Mesendoderm (in vitro differentiated cells): ENCODE data around the gene ALDH1L2.

ENCODE experiments used
- DNase-seq: peaks from one replicate; pipeline ENCODE4 v3.0.0; 2013
- H2AK5ac ChIP-seq: 2 replicates; pipeline ENCODE4 v1.6.1; 2013; ENCODE audit warnings: low read length, inconsistent platforms
- H2BK120ac ChIP-seq: 2 replicates; pipeline ENCODE4 v1.6.1; 2013; ENCODE audit warnings: low read depth, mild to moderate bottlenecking, low read length, moderate library complexity, mixed read lengths
- H2BK15ac ChIP-seq: replicated peaks from 2 replicates; pipeline ENCODE4 v1.6.1; 2013; ENCODE audit warnings: low read depth, mild to moderate bottlenecking, moderate library complexity
- H2BK5ac ChIP-seq: 2 replicates; pipeline ENCODE4 v1.6.1; 2013; ENCODE audit warnings: low read length, inconsistent platforms
- H3K18ac ChIP-seq: 2 replicates; pipeline ENCODE4 v1.6.1; 2013; ENCODE audit warnings: mild to moderate bottlenecking, low read length, mixed read lengths
- H3K23ac ChIP-seq: one replicate; pipeline ENCODE4 v1.6.1; 2013; ENCODE audit warnings: low read length
- H3K27ac ChIP-seq: 2 replicates; pipeline ENCODE4 v1.5.1; 2013; ENCODE audit warnings: low read depth, mild to moderate bottlenecking, inconsistent platforms, low read length, moderate library complexity
- H3K27me3 ChIP-seq: 2 replicates; pipeline ENCODE4 v1.6.1; 2013; ENCODE audit warnings: low read length, control low read depth, mild to moderate bottlenecking, inconsistent platforms; ENCODE audit not compliant: insufficient read depth, poor library complexity
- H3K36me3 ChIP-seq: 2 replicates; pipeline ENCODE4 v1.6.1; 2013; ENCODE audit warnings: low read length, inconsistent platforms; ENCODE audit not compliant: control insufficient read depth, insufficient read depth
- H3K4ac ChIP-seq: one replicate; pipeline ENCODE4 v1.6.1; 2013; ENCODE audit warnings: low read depth, mild to moderate bottlenecking, low read length, moderate library complexity
- H3K4me1 ChIP-seq: 2 replicates; pipeline ENCODE4 v1.6.1; 2013; ENCODE audit warnings: low read depth, low read length, inconsistent platforms; ENCODE audit not compliant: control insufficient read depth
- H3K4me2 ChIP-seq: 2 replicates; pipeline ENCODE4 v1.6.1; 2013; ENCODE audit warnings: low read length
- H3K4me3 ChIP-seq: 2 replicates; pipeline ENCODE4 v1.5.1; 2013; ENCODE audit warnings: mild to moderate bottlenecking, low read length
- H3K56ac ChIP-seq: one replicate; pipeline ENCODE4 v1.6.1; 2013; ENCODE audit warnings: low read length
- H3K79me1 ChIP-seq: 2 replicates; pipeline ENCODE4 v1.6.1; 2013; ENCODE audit warnings: low read length, inconsistent platforms
- H3K79me2 ChIP-seq: 2 replicates; pipeline ENCODE4 v1.6.1; 2013; ENCODE audit warnings: mild to moderate bottlenecking, low read length; ENCODE audit not compliant: control insufficient read depth, insufficient read depth
- H3K9ac ChIP-seq: 2 replicates; pipeline ENCODE4 v1.6.1; 2013; ENCODE audit warnings: low read length, inconsistent platforms
- H4K5ac ChIP-seq: one replicate; pipeline ENCODE4 v1.6.1; 2013; ENCODE audit warnings: low read length
- H4K8ac ChIP-seq: one replicate; pipeline ENCODE4 v1.6.1; 2013; ENCODE audit warnings: low read depth, mild to moderate bottlenecking, control low read depth, low read length, moderate library complexity
- WGBS: extraction: QIAGEN DNeasy Blood & Tissue Kit; methylation state at CpG from one replicate; pipeline ENCODE4 v1.1.7; 2013; ENCODE audit warnings: low lambda C conversion rate, missing lambda C conversion rate; ENCODE audit not compliant: insufficient coverage; ENCODE audit errors: extremely low coverage; 5-methylcytosine and 5-hydroxymethylcytosine counted together

The ALDH1L2 gene

GRCh38 chr12:105071981-105072380, 12.3 kb downstream of the ALDH1L2 start:
- no peak for DNase-seq
- Histone ChIP-seq H3K9ac (no peak overlapping the region), H4K5ac (no peak overlapping the region), H3K4me2 (no peak overlapping the region), H3K27ac (no peak overlapping the region), H3K4me1 (no peaks in the 10 kb centered on the region), H2AK5ac (no peak overlapping the region), H3K56ac (no peak overlapping the region), H3K79me2 (no peaks in the 10 kb centered on the region), H2BK120ac (no peak overlapping the region), H3K79me1 (no peaks in the 10 kb centered on the region), H3K18ac (no peak overlapping the region), H3K4me3 (no peak overlapping the region), H2BK5ac (no peak overlapping the region), H3K27me3 (no peaks in the 10 kb centered on the region), H3K23ac (no peak overlapping the region), H3K36me3 (no peaks in the 10 kb centered on the region), H3K4ac (no peak overlapping the region), H2BK15ac (no peak overlapping the region), H4K8ac (no peak overlapping the region)
- no CpG with 5 or more reads among the region's 3 CpGs for WGBS

- Histone ChIP-seq H3K4me3 (no peak overlapping the region), H3K4ac (no peak overlapping the region), H3K27me3 (no peaks in the 10 kb centered on the region), H3K36me3 (no peaks in the 10 kb centered on the region), H4K8ac (no peak overlapping the region), H2BK120ac (no peak overlapping the region), H3K23ac (no peak overlapping the region), H3K4me1 (no peaks in the 10 kb centered on the region), H3K79me2 (no peaks in the 10 kb centered on the region), H3K56ac (no peak overlapping the region), H2BK5ac (no peak overlapping the region), H3K18ac (no peak overlapping the region), H3K9ac (no peak overlapping the region), H2BK15ac (no peak overlapping the region), H3K27ac (no peak overlapping the region), H4K5ac (no peak overlapping the region), H3K79me1 (no peaks in the 10 kb centered on the region), H3K4me2 (no peak overlapping the region), H2AK5ac (no peak overlapping the region)
- no peak for DNase-seq
- WGBS = no CpG with 5 or more reads among the region's 4 CpGs
These were observed 14.1 kb downstream of the ALDH1L2 start for GRCh38 chr12:105069936-105070702.

- no peak overlapping the region for H3K18ac ChIP-seq
- H3K4ac ChIP-seq = no peak overlapping the region
- H2BK5ac ChIP-seq = no peak overlapping the region
- H3K27me3 ChIP-seq = no peaks in the 10 kb centered on the region
- no peak overlapping the region for H3K9ac ChIP-seq
- no peak overlapping the region for H4K5ac ChIP-seq
- no peaks in the 10 kb centered on the region for H3K79me2 ChIP-seq
- no peak overlapping the region for H2AK5ac ChIP-seq
- no peak overlapping the region for H3K4me3 ChIP-seq
- no peak overlapping the region for H3K4me2 ChIP-seq
- H2BK15ac ChIP-seq = no peak overlapping the region
- no peak overlapping the region for H3K56ac ChIP-seq
- no peak overlapping the region for H3K27ac ChIP-seq
- no CpG with 5 or more reads among the region's 6 CpGs for WGBS
- no peaks in the 10 kb centered on the region for H3K4me1 ChIP-seq
- no peaks in the 10 kb centered on the region for H3K79me1 ChIP-seq
- H2BK120ac ChIP-seq = no peak overlapping the region
- no peak for DNase-seq
- H3K36me3 ChIP-seq = no peaks in the 10 kb centered on the region
- H4K8ac ChIP-seq = no peak overlapping the region
- H3K23ac ChIP-seq = no peak overlapping the region
These were observed 16.7 kb downstream of the ALDH1L2 start for GRCh38 chr12:105067511-105068031.

- Histone ChIP-seq H3K4ac (no peak overlapping the region), H3K23ac (no peak overlapping the region), H3K4me3 (no peak overlapping the region), H2BK5ac (no peak overlapping the region), H3K79me2 (no peaks in the 10 kb centered on the region), H3K4me1 (no peaks in the 10 kb centered on the region), H3K27ac (no peak overlapping the region), H3K4me2 (no peak overlapping the region), H4K5ac (no peak overlapping the region), H2AK5ac (no peak overlapping the region), H3K36me3 (peaks cover 2% of the 10 kb centered on the region), H3K9ac (no peak overlapping the region), H3K56ac (no peak overlapping the region), H2BK15ac (no peak overlapping the region), H4K8ac (no peak overlapping the region), H3K27me3 (no peaks in the 10 kb centered on the region), H3K18ac (no peak overlapping the region), H2BK120ac (no peak overlapping the region), H3K79me1 (no peaks in the 10 kb centered on the region)
- WGBS = no CpG with 5 or more reads among the region's 7 CpGs
- DNase-seq = no peak
These were observed 19.6 kb downstream of the ALDH1L2 start for GRCh38 chr12:105064564-105065178.

- Histone ChIP-seq H2BK5ac (no peak overlapping the region), H3K4me2 (no peak overlapping the region), H3K79me1 (no peaks in the 10 kb centered on the region), H2BK120ac (no peak overlapping the region), H3K18ac (no peak overlapping the region), H3K79me2 (no peaks in the 10 kb centered on the region), H4K8ac (no peak overlapping the region), H4K5ac (no peak overlapping the region), H3K27me3 (no peaks in the 10 kb centered on the region), H3K4me1 (no peaks in the 10 kb centered on the region), H3K9ac (no peak overlapping the region), H3K27ac (no peak overlapping the region), H3K56ac (no peak overlapping the region), H3K36me3 (peaks cover 2% of the 10 kb centered on the region), H2AK5ac (no peak overlapping the region), H3K23ac (no peak overlapping the region), H3K4me3 (no peak overlapping the region), H3K4ac (no peak overlapping the region), H2BK15ac (no peak overlapping the region)
- DNase-seq = peak; percentile 59
- WGBS = no CpG with 5 or more reads among the region's 11 CpGs
These were observed 23.4 kb downstream of the ALDH1L2 start for GRCh38 chr12:105060715-105061378.
